Fibroblast of the aortic adventitia (primary cell): ENCODE data around the gene SLC6A19. TPM values are rescaled to one million over a fixed set of nuclear protein-coding genes. Genes with fewer than 3 reads are reported as not detected.

Experiments used
- DNase-seq: peaks from one replicate; pipeline ENCODE4 v3.0.0-alpha.2; 2010; ENCODE audit warnings: low read depth
- H3K4me3 ChIP-seq: 2 replicates; pipeline ENCODE4 v1.5.1; 2011; ENCODE audit warnings: low read depth, mild to moderate bottlenecking, control low read depth, low read length, moderate library complexity
- CTCF ChIP-seq: IDR thresholded peaks from 2 replicates; pipeline ENCODE4 v1.5.1; 2011; ENCODE audit warnings: mild to moderate bottlenecking, low read length, control low read depth, inconsistent platforms; ENCODE audit not compliant: insufficient read depth
- total RNA-seq: library from RNA; depleted of rRNA; stranded (reverse); fragments of >200 nt; gene quantifications from 2 replicates; pipeline ENCODE4 v1.2.3, GENCODE V29; 2012; ENCODE audit warnings: low replicate concordance

SLC6A19 gene
- total RNA-seq, 1 donor = not detected

GRCh38 chr5:1162276-1162675, 39.1 kb upstream of the SLC6A19 start:
- no peak for TF ChIP-seq CTCF
- H3K4me3 ChIP-seq = no peak overlapping the region
- no peak for DNase-seq

GRCh38 chr5:1162751-1163150, 38.6 kb upstream of the SLC6A19 start:
- no peak overlapping the region for H3K4me3 ChIP-seq
- no peak for TF ChIP-seq CTCF
- DNase-seq = no peak

GRCh38 chr5:1163366-1163765, 38.0 kb upstream of the SLC6A19 start:
- no peak for DNase-seq
- H3K4me3 ChIP-seq = no peak overlapping the region
- no peak for TF ChIP-seq CTCF

- no peak for DNase-seq
- TF ChIP-seq CTCF = no peak
- no peak overlapping the region for H3K4me3 ChIP-seq
These were observed 37.5 kb upstream of the SLC6A19 start for GRCh38 chr5:1163879-1164278.

GRCh38 chr5:1164696-1165630, 36.4 kb upstream of the SLC6A19 start:
- no peak for DNase-seq
- TF ChIP-seq CTCF = no peak
- H3K4me3 ChIP-seq = no peak overlapping the region

- DNase-seq = no peak
- no peak for TF ChIP-seq CTCF
- no peak overlapping the region for H3K4me3 ChIP-seq
These were observed 35.5 kb upstream of the SLC6A19 start for GRCh38 chr5:1165864-1166263.
